ENCODE measurements around the gene TNPO1. TPM values are rescaled to one million over a fixed set of nuclear protein-coding genes. Genes with fewer than 3 reads are reported as not detected.

TNPO1 gene
- total and polyA plus RNA-seq, 2 of the 8 experiments (the other 6 are each of a cell fraction or from before 2014, with no cell fraction given) = 38.5 to 211 TPM

- no peak overlapping the region for H3K9ac ChIP-seq (replicated peaks in 1 of 4; ENCODE audit: extremely low read depth in 1 of 4, low read depth in 3 of 4, low read length in 3 of 4)
- TF ChIP-seq POU5F1 (IDR thresholded peaks at IDR 0.05; ENCODE audit: low read depth, low read length) (no peak), FOSL1 (IDR thresholded peaks at IDR 0.05; ENCODE audit: insufficient read depth, low read depth, low read length) (no peak), JUN (IDR thresholded peaks at IDR 0.05; ENCODE audit: low read depth, low read length) (no peak), MAFK (IDR thresholded peaks at IDR 0.05; ENCODE audit: low read depth, low read length) (no peak), GABPA (IDR thresholded peaks at IDR 0.05; ENCODE audit: borderline replicate concordance, insufficient read depth, low read length) (no peak), JUND (IDR thresholded peaks at IDR 0.05; ENCODE audit: low read length) (no peak), TEAD4 (IDR thresholded peaks at IDR 0.05; ENCODE audit: low read depth, low read length) (no peak), PHF8 (conservative IDR thresholded peaks at IDR 0.05; ENCODE audit: low read depth, low read length) (no peak), SP2 (IDR thresholded peaks at IDR 0.05; ENCODE audit: low read length) (no peak), ZNF274 (IDR thresholded peaks at IDR 0.05; ENCODE audit: borderline replicate concordance, extremely low read depth, low read length) (no peak), KDM5A (IDR thresholded peaks at IDR 0.05; ENCODE audit: low read length) (no peak), HDAC6 (IDR thresholded peaks at IDR 0.05; ENCODE audit: low read depth, low read length) (no peak), SRF (IDR thresholded peaks at IDR 0.05; ENCODE audit: low read depth, low read length) (no peak), NRF1 (IDR thresholded peaks at IDR 0.05; ENCODE audit: low read depth, low read length) (no peak), RXRA (IDR thresholded peaks at IDR 0.05; ENCODE audit: insufficient read depth, low read depth, low read length) (no peak)
- no peak overlapping the region for H2BK12ac ChIP-seq (ENCODE audit: low read depth, low read length)
- H3K4me2 ChIP-seq (ENCODE audit: insufficient read depth in 1 of 2, low read depth in 2 of 2, low read length in 2 of 2) = no peak overlapping the region
- POLR2A ChIA-PET (ENCODE audit: partially characterized antibody) = no interaction called here
- H3K36me3 ChIP-seq (ENCODE audit: control insufficient read depth in 2 of 4, insufficient read depth in 4 of 4, low read length in 3 of 4) = 0 out of 8 replicates have a peak, but pooled peaks cover 0 to 3% (median 0%) of the 10 kb centered on the region in 4 experiments
- H3K18ac ChIP-seq (ENCODE audit: extremely low read depth, low read length) = no peak overlapping the region
- WGBS, 2 experiments (ENCODE audit: extremely low coverage in 1 of 2, insufficient coverage in 1 of 2, insufficient read length in 1 of 2, insufficient replicate concordance in 2 of 2, low coverage in 1 of 2, low lambda C conversion rate in 2 of 2, missing lambda C conversion rate in 1 of 2) = 94% methylated on average over 1 of the region's 1 CpG; no CpG with 5 or more reads in 1 of the 2 experiments
- H4K8ac ChIP-seq (ENCODE audit: extremely low read depth, insufficient read depth, low read length) = no peak overlapping the region
- no peak overlapping the region for H3K56ac ChIP-seq (replicated peaks; ENCODE audit: insufficient read length, low read depth, low read length)
- no peaks in the 10 kb centered on the region for H3K27me3 ChIP-seq (replicated peaks in 1 of 4; ENCODE audit: control insufficient read depth in 3 of 4, extremely low read depth in 1 of 4, insufficient read depth in 3 of 4, low read length in 3 of 4)
- H4K20me1 ChIP-seq (replicated peaks in 1 of 2; ENCODE audit: control insufficient read depth in 1 of 2, insufficient read depth in 2 of 2, low read length in 2 of 2) = no peaks in the 10 kb centered on the region
- no peak overlapping the region for H2BK5ac ChIP-seq (ENCODE audit: low read depth, low read length)
- no peak overlapping the region for H4K91ac ChIP-seq (replicated peaks; ENCODE audit: insufficient read length, low read length)
- H2BK15ac ChIP-seq (ENCODE audit: low read length) = no peak overlapping the region
- peaks cover 0 to 4% (median 0%) of the 10 kb centered on the region in 4 experiments; a peak in 1 of 7 replicates for H3K4me1 ChIP-seq (replicated peaks in 1 of 4; ENCODE audit: control insufficient read depth in 3 of 4, insufficient read depth in 4 of 4, low read length in 3 of 4)
- peaks cover 0 to 9% of the 10 kb centered on the region in 2 experiments; a peak in 1 of 4 replicates for H3K9me3 ChIP-seq (ENCODE audit: insufficient read depth in 2 of 2, low read depth in 1 of 2, low read length in 1 of 2)
- H3K4me3 ChIP-seq (ENCODE audit: extremely low read depth in 1 of 4, insufficient read depth in 2 of 4, low read depth in 3 of 4, low read length in 4 of 4) = no peak overlapping the region
- H3K14ac ChIP-seq (ENCODE audit: insufficient read length) = no peak overlapping the region
- no peaks in the 10 kb centered on the region for H3K23me2 ChIP-seq (ENCODE audit: low read depth, low read length)
- no peak overlapping the region for H2BK120ac ChIP-seq (replicated peaks; ENCODE audit: low read depth, low read length)
- DNase-seq (ENCODE audit: low read depth in 1 of 2, low spot score in 2 of 2) (no peak), FAIRE-seq (no peak)
- H2AK5ac ChIP-seq (ENCODE audit: low read depth, low read length) = no peak overlapping the region
- H4K5ac ChIP-seq (ENCODE audit: insufficient read length, low read depth, low read length) = no peak overlapping the region
- no peak overlapping the region for H2AFZ ChIP-seq (ENCODE audit: low read length)
- no peak overlapping the region for H3K23ac ChIP-seq (ENCODE audit: insufficient read length)
- no peak overlapping the region for H3K4ac ChIP-seq (replicated peaks; ENCODE audit: insufficient read length, low read depth, low read length)
- H3K27ac ChIP-seq (ENCODE audit: low read depth, low read length) = no peak overlapping the region
- CTCF ChIA-PET (ENCODE audit: partially characterized antibody) = interaction anchor here (1.4 kb wide), 1 partner anchor 162 kb away, joined by 6 read pairs; no protein-coding TSS in a partner anchor
- H3K79me2 ChIP-seq (ENCODE audit: control insufficient read depth in 1 of 2, insufficient read depth in 2 of 2, low read length in 2 of 2) = no peaks in the 10 kb centered on the region
- no peaks in the 10 kb centered on the region for H3K79me1 ChIP-seq (ENCODE audit: low read depth, low read length)
- no peak overlapping the region for H2BK20ac ChIP-seq (ENCODE audit: low read length)
Measured at GRCh38 chr5:72922422-72922821, 106.0 kb downstream of the TNPO1 start.

Measured in H1 (cell line).